ENCODE results near the gene EFL1.

The EFL1 gene

DNA sequence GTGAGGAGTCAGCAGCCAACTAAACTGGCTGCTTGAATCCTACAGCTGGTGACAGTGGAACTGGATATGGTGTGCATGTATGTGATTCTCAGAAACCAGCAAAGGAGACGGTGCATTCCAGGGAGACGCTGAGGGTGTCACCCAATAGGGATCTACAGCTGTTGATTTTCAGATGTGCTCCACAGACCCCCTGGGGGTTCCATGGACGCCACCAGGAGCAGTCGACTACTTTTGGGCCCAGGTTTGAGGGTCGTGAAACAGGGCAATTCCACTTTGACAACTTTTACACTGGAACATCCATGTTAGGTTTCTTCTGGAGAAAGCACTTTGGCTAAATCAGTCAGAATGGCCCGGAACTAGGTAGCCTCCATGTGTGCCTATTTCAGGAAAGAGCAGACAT lies 145.2 kb downstream of the EFL1 start:
- no peak for DNase-seq

DNA sequence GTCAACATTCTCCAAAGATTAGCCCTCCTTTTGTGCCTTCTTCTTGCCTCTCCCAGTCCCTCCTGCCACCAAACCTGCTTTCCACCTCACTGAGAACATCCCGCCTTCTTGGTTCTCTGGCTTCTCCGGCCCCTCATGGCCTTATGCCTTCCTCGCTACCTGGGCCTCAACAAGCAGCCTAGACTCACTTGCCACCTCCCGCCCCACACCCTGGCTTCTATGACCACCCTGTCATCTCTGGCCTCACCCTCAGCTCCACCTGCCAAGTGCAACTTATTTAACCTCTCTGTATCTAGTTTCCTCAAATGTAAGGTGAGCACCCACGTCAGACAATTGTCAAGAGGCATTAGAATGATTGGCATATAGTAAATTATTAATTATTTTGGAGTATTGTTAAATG lies 147.9 kb downstream of the EFL1 start:
- no peak for DNase-seq

DNA sequence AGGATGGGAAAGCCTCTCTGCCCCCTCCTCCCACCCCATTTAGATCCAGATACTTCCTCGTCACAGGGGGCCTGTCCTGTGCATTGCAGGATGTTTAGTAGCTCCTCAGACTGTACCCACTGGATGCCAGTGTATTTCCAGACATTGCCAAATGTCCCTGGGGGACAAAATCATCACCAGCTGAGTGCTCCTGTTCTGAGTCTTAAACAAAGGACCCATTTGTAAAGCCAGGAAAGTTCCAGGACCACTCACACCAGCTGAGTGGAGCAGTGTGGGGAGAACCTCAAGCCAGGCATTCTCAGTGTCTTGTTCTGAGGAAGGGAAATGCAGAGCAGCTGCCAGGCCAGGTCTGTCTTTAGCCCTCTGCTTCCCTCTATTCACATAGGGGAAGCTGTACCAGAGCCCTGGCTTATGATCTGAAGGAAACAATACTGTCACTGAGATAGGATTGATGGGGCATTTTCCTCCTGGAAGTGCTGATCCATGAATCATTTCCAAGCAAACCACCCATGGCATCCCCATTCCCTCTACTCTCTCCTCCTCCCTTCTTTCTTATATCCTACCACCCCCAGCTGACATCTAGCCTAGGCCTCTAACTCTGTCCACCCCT lies 149.3 kb downstream of the EFL1 start:
- DNase-seq, result no peak

DNA sequence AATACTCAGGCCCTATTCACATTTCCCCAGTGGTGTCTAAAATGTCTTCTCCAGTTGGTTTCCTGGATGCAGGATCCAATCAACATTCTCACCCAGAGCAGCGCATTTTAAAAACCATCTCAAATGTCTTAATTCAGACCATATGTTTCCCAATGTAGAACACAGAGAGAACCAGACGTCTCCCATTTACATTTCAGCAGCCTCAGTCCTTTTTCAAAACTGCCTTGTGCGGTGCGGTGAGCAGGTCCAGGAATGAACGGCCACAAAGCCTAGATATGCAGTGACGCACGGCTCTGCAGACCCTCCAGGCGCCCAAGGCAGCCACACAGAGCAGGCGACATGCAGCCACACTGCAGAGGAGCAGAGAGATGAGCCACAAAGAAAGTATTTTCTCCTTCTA lies 150.6 kb downstream of the EFL1 start:
- no peak for DNase-seq

DNA sequence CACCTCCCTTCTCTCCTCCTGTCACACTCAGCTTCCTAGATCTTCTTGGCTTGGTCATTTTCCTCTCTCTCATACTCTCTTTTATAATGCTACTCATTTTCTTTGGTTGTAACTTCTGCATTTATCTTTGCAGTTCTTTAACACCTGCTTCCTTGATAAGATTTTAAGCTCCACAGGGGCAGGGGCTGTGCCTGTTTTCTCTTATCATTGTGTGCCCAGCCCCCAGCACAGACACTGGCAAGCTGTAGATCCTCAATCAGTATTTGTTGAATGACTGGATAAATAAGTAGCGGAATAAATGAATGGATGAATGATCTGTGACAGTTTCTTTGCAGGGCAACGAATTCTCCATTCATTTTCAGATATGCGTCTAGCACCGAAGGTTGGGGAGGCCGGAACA lies 152.4 kb downstream of the EFL1 start:
- no peak for DNase-seq

DNA sequence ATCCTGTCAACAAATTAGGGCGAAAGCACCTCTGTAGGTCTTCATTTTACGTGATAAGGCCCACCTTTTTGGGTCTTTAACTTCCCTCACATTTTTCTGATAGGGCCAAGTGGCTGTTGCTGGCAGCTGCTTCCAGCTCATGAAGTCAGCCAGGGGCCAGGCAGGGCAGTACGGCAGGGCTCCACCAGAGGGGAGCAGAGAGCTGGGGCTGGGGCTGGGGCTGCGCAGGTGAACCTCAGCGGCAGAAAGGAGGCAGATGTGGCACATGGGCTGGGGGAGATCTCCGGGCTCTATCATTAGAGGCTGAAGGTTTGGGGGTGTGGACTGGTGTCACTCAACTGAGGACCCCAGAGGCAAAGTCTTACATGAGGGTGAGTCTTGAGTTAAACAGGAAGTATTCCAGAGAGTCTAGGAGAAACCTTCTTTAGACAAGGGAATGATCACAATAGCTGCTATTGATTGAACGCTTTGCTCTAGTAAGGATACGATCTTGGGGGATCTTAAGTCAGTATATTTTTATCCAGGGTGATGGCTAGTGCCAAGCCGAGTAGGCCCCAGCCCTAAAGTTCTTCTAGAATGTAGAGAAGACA lies 153.9 kb downstream of the EFL1 start:
- DNase-seq, result peak; percentile 65

DNA sequence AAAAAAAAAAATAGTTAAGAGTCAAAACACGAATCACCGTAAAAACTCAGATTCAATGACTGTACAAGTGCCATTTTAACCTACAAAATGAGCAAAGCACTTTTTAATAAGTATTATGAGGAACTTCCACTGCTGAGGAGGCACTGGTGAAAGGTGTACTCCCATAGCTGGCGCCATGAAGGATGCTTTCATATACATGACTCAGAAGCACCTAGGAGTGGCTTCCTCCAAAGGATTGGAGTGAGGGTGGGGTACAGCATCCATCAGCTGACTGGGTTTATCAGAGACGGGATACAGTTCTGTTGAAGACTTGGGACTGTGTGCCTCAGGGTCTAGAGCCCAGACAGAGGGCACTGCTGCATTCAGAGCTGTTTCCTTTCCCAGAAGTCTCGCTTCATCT lies 155.9 kb downstream of the EFL1 start:
- DNase-seq, result no peak

DNA sequence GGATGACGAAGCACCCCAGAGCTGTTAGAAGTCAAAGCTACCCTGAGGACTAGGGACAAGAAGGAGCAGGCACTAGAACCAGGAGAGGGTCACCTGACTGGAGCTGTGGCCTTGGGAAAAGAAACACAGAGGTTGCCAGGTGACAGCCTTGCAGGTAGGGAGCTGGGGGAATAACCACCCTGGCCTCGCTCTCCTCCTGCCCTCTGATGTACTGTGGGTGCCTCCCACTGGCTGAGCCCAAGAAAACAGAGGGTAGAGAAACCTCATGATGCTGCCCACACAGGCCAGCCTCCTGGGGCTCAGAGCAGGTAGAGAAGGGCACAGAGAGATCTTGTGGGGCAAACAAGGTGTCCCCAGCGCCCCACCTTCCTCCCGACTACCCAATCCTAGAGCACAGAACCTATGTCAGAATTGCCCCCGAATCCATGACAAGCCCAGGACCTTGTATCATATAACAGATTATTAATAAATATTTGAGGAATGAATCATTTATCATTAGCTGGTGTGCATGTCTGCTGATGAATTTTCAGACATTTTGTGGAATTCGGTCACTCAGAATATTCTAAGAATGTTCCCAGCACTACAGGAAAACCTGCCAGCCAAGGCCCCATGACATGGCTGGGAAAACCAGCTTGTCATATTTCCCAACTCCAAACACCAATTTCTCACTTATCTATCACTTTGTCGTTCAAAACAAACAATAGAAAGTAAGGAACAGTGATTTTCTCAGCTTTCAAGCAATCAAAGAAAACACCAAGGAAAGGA lies 156.9 kb downstream of the EFL1 start:
- DNase-seq, result no peak

DNA sequence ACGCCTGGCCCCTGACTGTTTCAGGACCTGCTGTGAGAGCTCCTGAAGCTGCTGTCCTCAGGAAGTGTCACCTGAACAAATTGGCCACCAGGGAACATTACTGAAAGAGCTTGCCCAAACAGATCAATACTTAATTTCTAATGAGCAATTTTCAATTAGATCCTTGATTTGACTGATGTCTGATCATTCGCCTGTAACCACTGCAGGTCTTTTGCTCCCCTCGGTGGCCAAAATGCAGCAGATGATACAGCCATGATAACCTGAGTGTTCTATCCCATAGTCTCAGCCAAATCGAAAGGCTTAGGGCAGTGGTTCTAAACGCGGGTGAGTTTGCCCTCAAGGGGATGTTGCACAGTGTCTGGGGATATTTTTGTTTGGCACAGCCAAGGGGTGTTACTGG lies 159.1 kb downstream of the EFL1 start:
- DNase-seq, result no peak

DNA sequence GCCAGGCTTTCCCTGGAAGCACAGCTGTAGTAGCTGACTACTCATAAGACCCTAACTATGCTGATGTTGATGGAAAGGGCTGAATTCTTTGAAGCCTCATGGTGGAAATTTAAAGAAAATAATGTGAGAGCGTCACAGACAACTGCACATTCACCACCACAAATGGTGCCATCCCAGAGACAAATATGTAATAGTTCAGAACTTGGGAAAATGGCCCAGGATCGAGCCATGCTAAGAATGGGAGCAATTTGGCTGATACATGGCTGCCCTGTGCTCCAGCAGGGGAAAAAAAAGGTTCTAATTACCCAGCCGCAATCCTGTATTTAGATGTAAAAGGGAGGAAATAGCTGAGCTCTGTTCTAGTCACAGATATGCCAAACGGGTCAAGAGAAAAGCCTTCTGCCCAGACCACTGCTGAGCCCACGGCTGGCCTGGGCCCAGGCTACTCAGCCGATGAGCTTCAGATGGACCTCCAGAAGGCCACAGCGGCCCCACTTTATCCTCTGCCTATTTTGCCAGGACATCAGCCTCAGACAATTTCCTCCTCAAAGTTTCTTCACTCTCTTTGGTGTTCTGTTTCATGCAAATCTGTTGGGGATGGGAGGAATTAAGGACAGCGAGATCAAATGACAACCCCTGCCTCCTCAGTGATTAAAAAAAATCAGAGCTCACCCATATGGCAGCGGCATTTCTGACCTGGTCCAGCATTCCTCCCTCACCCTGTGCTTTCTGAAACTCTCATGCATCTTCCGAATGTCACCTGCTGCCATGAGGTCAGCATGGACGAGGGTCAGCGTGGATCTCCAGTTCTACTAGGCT lies 162.2 kb downstream of the EFL1 start:
- DNase-seq, result no peak

DNA sequence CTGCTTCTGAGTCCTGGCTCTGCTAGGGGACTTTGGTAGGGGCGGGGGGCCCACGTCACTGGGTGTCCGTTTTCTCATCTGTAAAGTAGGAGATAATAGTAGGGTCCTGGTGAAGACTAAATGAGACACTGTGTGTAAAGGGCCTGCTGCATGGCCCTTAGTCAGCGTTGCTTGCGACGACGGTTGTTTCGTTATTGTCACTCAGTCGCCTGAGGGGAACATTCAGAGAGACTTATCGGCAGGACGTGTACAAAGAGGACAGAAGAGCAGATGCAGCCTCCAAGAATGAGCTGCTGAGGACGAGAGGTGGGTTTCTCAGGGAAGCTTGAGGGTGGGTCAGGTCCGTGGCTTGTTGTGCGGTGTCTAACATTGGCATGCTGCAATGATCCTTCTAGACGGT lies 163.9 kb downstream of the EFL1 start:
- DNase-seq, result no peak

DNA sequence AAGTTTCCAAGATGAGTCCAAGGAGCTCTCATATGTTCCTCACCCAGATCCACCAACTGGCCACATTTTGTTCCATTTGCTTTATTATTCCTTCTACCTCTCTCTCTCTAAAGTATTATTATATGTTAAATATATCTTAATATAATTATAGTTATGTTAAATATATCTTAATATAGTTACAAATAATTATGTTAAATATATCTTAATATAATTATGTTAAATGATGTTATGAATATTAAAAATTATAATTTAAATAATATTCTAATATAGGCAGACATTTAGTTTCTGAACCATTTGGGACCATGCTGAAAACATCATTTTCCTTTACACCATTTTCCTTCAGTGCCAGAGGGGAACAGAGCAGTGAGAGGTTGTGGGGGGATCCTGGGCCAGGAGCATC lies 166.7 kb downstream of the EFL1 start:
- no peak for DNase-seq

DNA sequence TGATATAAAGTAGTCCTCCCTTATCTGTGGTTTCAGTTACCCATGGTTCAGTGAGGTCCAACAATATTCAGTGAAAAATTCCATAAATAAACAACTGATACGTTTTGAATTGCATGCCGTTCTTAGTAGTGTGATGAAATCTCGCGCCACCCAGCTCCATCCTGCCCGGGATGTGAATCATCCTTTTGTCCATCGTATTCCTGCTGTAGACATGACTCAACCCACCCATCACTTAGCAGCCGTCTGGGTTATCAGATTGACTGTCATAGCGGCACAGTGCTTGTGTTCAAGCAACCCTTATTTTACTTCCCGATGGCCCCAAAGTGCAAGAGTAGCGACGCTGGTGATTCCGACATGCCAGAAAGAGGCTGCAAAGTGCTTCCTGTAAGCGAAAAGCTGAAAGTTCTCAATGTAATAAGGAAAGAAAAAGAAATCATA lies 168.7 kb downstream of the EFL1 start:
- DNase-seq, result no peak

DNA sequence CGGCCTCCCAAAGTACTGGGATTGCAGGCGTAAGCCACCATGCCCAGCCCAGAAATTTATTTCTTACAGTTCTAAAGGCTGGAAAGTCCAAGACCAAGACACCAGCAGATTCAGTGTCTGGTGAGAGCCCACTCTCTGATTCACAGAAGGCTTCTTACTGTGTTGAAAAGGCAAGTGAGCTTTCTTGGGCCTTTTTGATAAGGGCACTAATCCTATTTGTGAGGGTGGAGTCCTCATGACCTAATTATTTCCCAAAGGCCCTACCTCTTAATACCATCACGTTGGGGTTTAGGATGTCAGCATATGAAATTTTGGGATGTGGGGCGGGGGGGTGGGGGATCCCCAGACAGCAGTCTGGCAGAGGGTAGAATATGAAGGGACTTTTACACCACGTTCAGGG lies 169.2 kb downstream of the EFL1 start:
- no peak for DNase-seq

DNA sequence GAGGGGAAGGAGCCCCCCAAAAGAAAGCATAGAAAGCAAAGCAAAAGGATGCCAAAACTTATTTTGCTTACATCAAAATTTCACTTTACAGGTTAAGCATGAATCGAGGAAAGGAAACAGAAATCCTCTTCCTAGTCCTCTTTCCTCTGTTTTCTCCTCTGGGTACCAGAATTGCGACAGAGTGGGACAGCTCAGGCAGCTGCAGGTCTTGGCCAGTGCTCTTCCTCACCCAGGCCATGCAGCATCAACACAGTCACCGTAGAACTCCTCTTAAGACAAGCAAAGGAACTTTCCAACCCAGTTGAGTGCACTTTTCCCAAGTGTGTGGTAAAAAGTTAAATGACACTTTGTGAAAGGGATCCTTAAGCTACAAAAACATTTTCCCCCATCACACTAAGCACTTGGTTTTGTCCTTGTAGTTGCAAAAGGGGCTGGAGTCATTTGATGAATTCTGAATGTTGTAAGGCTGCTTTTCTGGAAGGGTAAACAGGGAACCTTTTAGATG lies 170.8 kb downstream of the EFL1 start:
- DNase-seq, result no peak

DNA sequence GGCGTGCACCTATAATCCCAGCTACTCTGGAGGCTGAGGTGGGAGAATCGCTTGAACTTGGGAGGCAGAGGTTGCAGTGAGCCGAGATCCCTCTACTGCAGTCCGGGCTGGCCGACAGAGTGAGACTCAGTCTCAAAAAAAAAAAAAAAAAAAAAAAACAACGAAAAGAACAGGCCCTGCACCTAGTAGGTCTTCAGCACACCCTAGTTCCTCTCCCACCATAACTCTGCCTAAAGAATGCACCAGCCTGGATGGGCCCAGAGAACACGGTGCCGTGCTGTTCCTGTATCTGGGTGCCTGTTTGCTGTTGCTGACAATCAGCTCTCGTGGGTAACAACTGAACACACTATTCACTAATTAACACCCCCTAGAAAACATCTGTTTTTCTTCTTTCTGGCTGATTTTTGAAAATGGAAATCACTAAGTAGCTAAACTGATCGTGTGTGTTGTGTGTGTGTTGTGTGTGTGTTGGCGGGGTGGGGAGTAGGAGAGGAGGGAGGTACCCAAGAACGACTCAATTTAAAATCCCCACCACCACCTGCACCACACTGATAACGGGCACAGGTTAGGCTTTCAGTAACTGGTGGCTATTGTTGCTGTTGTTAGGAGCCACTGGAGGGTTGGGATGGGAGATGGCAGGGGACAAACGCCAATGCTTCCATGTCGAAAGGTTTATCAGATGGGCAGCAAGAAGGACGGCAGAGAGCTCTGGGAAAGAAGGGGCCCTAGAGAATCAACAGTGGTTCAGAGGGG lies 176.1 kb downstream of the EFL1 start:
- no peak for DNase-seq

DNA sequence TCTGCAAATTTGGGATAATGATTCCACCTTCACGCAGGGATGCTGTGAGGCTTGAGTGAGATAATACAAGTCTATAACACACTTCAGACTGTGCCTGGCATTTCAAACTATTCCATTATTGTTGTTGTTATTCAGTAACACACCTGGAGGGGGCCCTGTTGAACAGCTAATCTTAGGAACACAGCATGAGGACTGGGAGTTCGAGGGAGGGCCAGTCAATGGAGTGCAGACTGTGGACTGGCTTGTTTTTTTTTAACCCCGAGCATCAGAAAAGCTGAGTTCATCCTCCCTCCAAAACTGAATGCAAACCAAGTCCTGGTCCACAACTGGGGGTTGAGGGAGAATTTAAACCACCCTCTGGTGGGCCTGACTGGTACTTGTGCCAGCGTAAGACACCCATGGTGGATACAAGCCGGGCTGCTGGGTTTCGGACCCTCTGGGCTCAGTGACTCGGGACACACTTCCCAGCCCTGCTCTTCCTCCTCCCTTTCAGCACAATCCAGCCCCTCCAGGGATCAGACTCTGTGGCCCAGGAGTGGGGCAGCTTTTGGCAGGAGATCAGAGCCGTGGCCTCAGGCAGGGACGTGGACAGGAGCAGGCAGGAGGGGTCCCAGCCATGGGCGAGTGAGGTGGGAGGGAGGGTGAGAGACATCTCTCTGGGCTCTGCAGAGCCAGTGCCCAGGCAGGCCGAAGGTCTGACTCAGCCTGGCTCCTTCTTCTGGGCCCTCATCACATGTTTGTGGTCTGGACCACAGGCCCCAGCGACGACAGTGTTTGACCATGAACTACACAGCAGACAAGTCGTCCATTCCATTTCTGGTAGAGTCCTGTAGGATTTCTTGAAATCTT lies 180.4 kb downstream of the EFL1 start:
- no peak for DNase-seq

DNA sequence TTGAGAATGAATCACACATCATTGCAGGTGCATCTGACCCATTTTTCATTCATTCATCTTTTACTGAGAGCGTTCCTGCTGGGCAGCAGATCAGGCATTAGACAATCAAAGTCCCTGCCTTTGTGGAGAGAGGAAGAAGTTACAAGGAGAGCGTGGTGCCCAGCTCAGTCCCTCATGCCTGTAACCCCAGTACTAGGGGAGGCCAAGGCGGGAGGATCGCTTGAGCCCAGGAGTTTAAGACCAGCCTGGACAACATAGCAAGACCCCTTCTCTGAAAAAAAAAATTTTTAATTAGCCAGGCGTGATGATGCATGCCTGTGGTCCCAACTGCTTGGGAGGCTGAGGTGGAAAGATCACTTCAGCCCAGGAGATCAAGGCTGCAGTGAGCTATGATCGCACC lies 181.8 kb downstream of the EFL1 start:
- DNase-seq, result no peak
